Measurements from ENCODE around the gene FILIP1L.

The FILIP1L gene

GRCh38 chr3:100107221-100107814, 7.0 kb downstream of the FILIP1L start:
- peak overlapping the region; percentile 38 for H3K4me2 ChIP-seq
- no peak overlapping the region for H3K9ac ChIP-seq
- no peaks in the 10 kb centered on the region for H3K27me3 ChIP-seq (ENCODE audit: insufficient read depth, low read depth)
- no peak overlapping the region for H2AFZ ChIP-seq (ENCODE audit: low read depth)
- peak overlapping the region; percentile 85; the same call in 1 of the 2 replicates for H3K27ac ChIP-seq
- H4K20me1 ChIP-seq (ENCODE audit: insufficient read depth), result no peaks in the 10 kb centered on the region
- no peaks in the 10 kb centered on the region for H3K36me3 ChIP-seq (ENCODE audit: insufficient read depth)
- H3K79me2 ChIP-seq (ENCODE audit: insufficient read depth, low read depth), result no peaks in the 10 kb centered on the region
- no peak overlapping the region for H3K4me3 ChIP-seq (IDR thresholded peaks at IDR 0.05; ENCODE audit: insufficient read depth, low read depth, low read length)
- H3K4me1 ChIP-seq (ENCODE audit: low read depth, poor library complexity, severe bottlenecking), result peaks cover 65% of the 10 kb centered on the region
- no peak for TF ChIP-seq CTCF (conservative IDR thresholded peaks at IDR 0.05; ENCODE audit: low read depth, low read length)

- Histone ChIP-seq H3K9ac (no peak overlapping the region), H2AFZ (ENCODE audit: low read depth) (no peak overlapping the region), H3K4me1 (ENCODE audit: low read depth, poor library complexity, severe bottlenecking) (peaks cover 67% of the 10 kb centered on the region), H3K4me3 (IDR thresholded peaks at IDR 0.05; ENCODE audit: insufficient read depth, low read depth, low read length) (no peak overlapping the region), H3K4me2 (peak overlapping the region; percentile 38; the same call in 1 of the 2 replicates), H3K36me3 (ENCODE audit: insufficient read depth) (no peaks in the 10 kb centered on the region), H4K20me1 (ENCODE audit: insufficient read depth) (no peaks in the 10 kb centered on the region), H3K27ac (peak overlapping the region; percentile 85; the same call in 1 of the 2 replicates), H3K27me3 (ENCODE audit: insufficient read depth, low read depth) (no peaks in the 10 kb centered on the region), H3K79me2 (ENCODE audit: insufficient read depth, low read depth) (no peaks in the 10 kb centered on the region)
- no peak for TF ChIP-seq CTCF (conservative IDR thresholded peaks at IDR 0.05; ENCODE audit: low read depth, low read length)
Measured at GRCh38 chr3:100106531-100107141, 7.7 kb downstream of the FILIP1L start.

GRCh38 chr3:100106094-100106493, 8.2 kb downstream of the FILIP1L start:
- no peak for TF ChIP-seq CTCF (conservative IDR thresholded peaks at IDR 0.05; ENCODE audit: low read depth, low read length)
- H3K4me1 ChIP-seq (ENCODE audit: low read depth, poor library complexity, severe bottlenecking), result peaks cover 67% of the 10 kb centered on the region
- H3K4me2 ChIP-seq, result peak overlapping the region; percentile 83

GRCh38 chr3:100105501-100105900, 8.8 kb downstream of the FILIP1L start:
- Histone ChIP-seq H3K79me2 (ENCODE audit: insufficient read depth, low read depth) (no peaks in the 10 kb centered on the region), H3K4me2 (peak overlapping the region; percentile 83), H3K27ac (peak overlapping the region; percentile 85), H4K20me1 (ENCODE audit: insufficient read depth) (no peaks in the 10 kb centered on the region), H3K36me3 (ENCODE audit: insufficient read depth) (no peaks in the 10 kb centered on the region), H3K4me1 (ENCODE audit: low read depth, poor library complexity, severe bottlenecking) (peaks cover 67% of the 10 kb centered on the region), H3K27me3 (ENCODE audit: insufficient read depth, low read depth) (no peaks in the 10 kb centered on the region), H3K4me3 (IDR thresholded peaks at IDR 0.05; ENCODE audit: insufficient read depth, low read depth, low read length) (no peak overlapping the region), H3K9ac (peak overlapping the region; percentile 9; the same call in 1 of the 2 replicates), H2AFZ (ENCODE audit: low read depth) (no peak overlapping the region)
- TF ChIP-seq CTCF (conservative IDR thresholded peaks at IDR 0.05; ENCODE audit: low read depth, low read length), result no peak

More at GRCh38 chr3:100106094-100106493, 8.2 kb downstream of the FILIP1L start:
- Histone ChIP-seq H3K36me3 (ENCODE audit: insufficient read depth) (no peaks in the 10 kb centered on the region), H3K79me2 (ENCODE audit: insufficient read depth, low read depth) (no peaks in the 10 kb centered on the region), H3K27me3 (ENCODE audit: insufficient read depth, low read depth) (no peaks in the 10 kb centered on the region), H3K27ac (peak overlapping the region; percentile 85), H3K9ac (no peak overlapping the region), H3K4me3 (IDR thresholded peaks at IDR 0.05; ENCODE audit: insufficient read depth, low read depth, low read length) (no peak overlapping the region), H4K20me1 (ENCODE audit: insufficient read depth) (no peaks in the 10 kb centered on the region), H2AFZ (ENCODE audit: low read depth) (no peak overlapping the region)
